ENCODE results near the gene KCNIP2.

Gene KCNIP2

GRCh38 chr10:101878869-101879268 lies 35.3 kb upstream of the KCNIP2 start:
- no peak overlapping the region for H2AFZ ChIP-seq (ENCODE audit: low read length)
- H3K9me3 ChIP-seq (replicated peaks; ENCODE audit: insufficient read depth, low read length) = no peaks in the 10 kb centered on the region
- H3K4me2 ChIP-seq (ENCODE audit: low read depth, low read length) = no peak overlapping the region
- no peak overlapping the region for H3K4me3 ChIP-seq (ENCODE audit: low read length)
- H3K79me2 ChIP-seq (ENCODE audit: low read length) = no peaks in the 10 kb centered on the region
- no peaks in the 10 kb centered on the region for H3K9me2 ChIP-seq (replicated peaks; ENCODE audit: insufficient read depth, low read length)
- H3K9ac ChIP-seq (ENCODE audit: low read length) = no peak overlapping the region
- H3K27ac ChIP-seq (ENCODE audit: low read length) = no peak overlapping the region
- no peaks in the 10 kb centered on the region for H3F3A ChIP-seq (ENCODE audit: insufficient read depth, low read length)
- H3K36me3 ChIP-seq (replicated peaks; ENCODE audit: insufficient read depth, low read length) = no peaks in the 10 kb centered on the region
- H3K4me1 ChIP-seq (ENCODE audit: low read length) = no peaks in the 10 kb centered on the region
- H3K27me3 ChIP-seq (replicated peaks; ENCODE audit: insufficient read depth, low read length) = no peaks in the 10 kb centered on the region
- no peaks in the 10 kb centered on the region for H4K20me1 ChIP-seq (ENCODE audit: insufficient read depth, low read length)
- no peak for TF ChIP-seq EZH2phosphoT487 (IDR thresholded peaks at IDR 0.05; ENCODE audit: low read length)
- TF ChIP-seq EZH2 (optimal IDR thresholded peaks at IDR 0.05; ENCODE audit: low read depth, low read length) = no peak
- no peak for TF ChIP-seq CTCF (IDR thresholded peaks at IDR 0.05; ENCODE audit: low read length)
- no peak for DNase-seq

GRCh38 chr10:101875068-101875688 lies 31.6 kb upstream of the KCNIP2 start:
- Histone ChIP-seq H3K79me2 (ENCODE audit: low read length) (no peaks in the 10 kb centered on the region), H3F3A (ENCODE audit: insufficient read depth, low read length) (no peaks in the 10 kb centered on the region), H3K9me2 (replicated peaks; ENCODE audit: insufficient read depth, low read length) (no peaks in the 10 kb centered on the region), H4K20me1 (ENCODE audit: insufficient read depth, low read length) (no peaks in the 10 kb centered on the region), H3K36me3 (replicated peaks; ENCODE audit: insufficient read depth, low read length) (no peaks in the 10 kb centered on the region), H3K4me1 (ENCODE audit: low read length) (no peaks in the 10 kb centered on the region), H2AFZ (ENCODE audit: low read length) (no peak overlapping the region), H3K27ac (ENCODE audit: low read length) (no peak overlapping the region), H3K4me2 (ENCODE audit: low read depth, low read length) (no peak overlapping the region), H3K4me3 (ENCODE audit: low read length) (no peak overlapping the region), H3K9me3 (replicated peaks; ENCODE audit: insufficient read depth, low read length) (no peaks in the 10 kb centered on the region), H3K27me3 (replicated peaks; ENCODE audit: insufficient read depth, low read length) (no peaks in the 10 kb centered on the region), H3K9ac (ENCODE audit: low read length) (no peak overlapping the region)
- DNase-seq = no peak
- TF ChIP-seq EZH2phosphoT487 (IDR thresholded peaks at IDR 0.05; ENCODE audit: low read length) (no peak), EZH2 (optimal IDR thresholded peaks at IDR 0.05; ENCODE audit: low read depth, low read length) (no peak), CTCF (IDR thresholded peaks at IDR 0.05; ENCODE audit: low read length) (no peak)

GRCh38 chr10:101874252-101874651 lies 30.7 kb upstream of the KCNIP2 start:
- no peak for TF ChIP-seq CTCF (IDR thresholded peaks at IDR 0.05; ENCODE audit: low read length)
- TF ChIP-seq EZH2phosphoT487 (IDR thresholded peaks at IDR 0.05; ENCODE audit: low read length) = no peak
- TF ChIP-seq EZH2 (optimal IDR thresholded peaks at IDR 0.05; ENCODE audit: low read depth, low read length) = no peak
- Histone ChIP-seq H3F3A (ENCODE audit: insufficient read depth, low read length) (no peaks in the 10 kb centered on the region), H3K79me2 (ENCODE audit: low read length) (no peaks in the 10 kb centered on the region), H3K9ac (ENCODE audit: low read length) (no peak overlapping the region), H3K36me3 (replicated peaks; ENCODE audit: insufficient read depth, low read length) (no peaks in the 10 kb centered on the region), H4K20me1 (ENCODE audit: insufficient read depth, low read length) (no peaks in the 10 kb centered on the region), H3K4me3 (ENCODE audit: low read length) (no peak overlapping the region), H3K27ac (ENCODE audit: low read length) (no peak overlapping the region), H3K9me3 (replicated peaks; ENCODE audit: insufficient read depth, low read length) (no peaks in the 10 kb centered on the region), H2AFZ (ENCODE audit: low read length) (no peak overlapping the region), H3K9me2 (replicated peaks; ENCODE audit: insufficient read depth, low read length) (no peaks in the 10 kb centered on the region), H3K27me3 (replicated peaks; ENCODE audit: insufficient read depth, low read length) (no peaks in the 10 kb centered on the region), H3K4me2 (ENCODE audit: low read depth, low read length) (no peak overlapping the region), H3K4me1 (ENCODE audit: low read length) (no peaks in the 10 kb centered on the region)
- no peak for DNase-seq

All from MM.1S (cell line).